ENCODE measurements around the gene LRRTM2.

LRRTM2 gene

GRCh38 chr5:138913773-138914172 is 38.6 kb upstream of the LRRTM2 start:
- POLR2A ChIA-PET, result no interaction called here
- no peak for DNase-seq (ENCODE audit: extremely low spot score)
- TF ChIP-seq NFRKB (IDR thresholded peaks at IDR 0.05) (no peak), PKNOX1 (IDR thresholded peaks at IDR 0.05) (no peak), SUZ12 (IDR thresholded peaks at IDR 0.05) (no peak), CTBP1 (IDR thresholded peaks at IDR 0.05; ENCODE audit: borderline replicate concordance) (no peak)
- CTCF ChIA-PET, result no interaction called here

- ChIA-PET CTCF (interaction anchor here (0.5 kb wide), 1 partner anchor 160 kb away, joined by 3 read pairs; no protein-coding TSS in a partner anchor), POLR2A (no interaction called here)
- TF ChIP-seq CTBP1 (IDR thresholded peaks at IDR 0.05; ENCODE audit: borderline replicate concordance) (no peak), TARDBP (IDR thresholded peaks at IDR 0.05) (no peak), BHLHE40 (IDR thresholded peaks at IDR 0.05; ENCODE audit: borderline replicate concordance) (no peak), L3MBTL2 (conservative IDR thresholded peaks at IDR 0.05) (no peak), LEF1 (IDR thresholded peaks at IDR 0.05; ENCODE audit: borderline replicate concordance) (no peak), SP1 (IDR thresholded peaks at IDR 0.05) (no peak), HDGF (IDR thresholded peaks at IDR 0.05; ENCODE audit: borderline replicate concordance) (no peak), FOXA1 (IDR thresholded peaks at IDR 0.05) (no peak), FOXK2 (IDR thresholded peaks at IDR 0.05) (no peak), FOXM1 (IDR thresholded peaks at IDR 0.05; ENCODE audit: borderline replicate concordance) (no peak), ARNT (IDR thresholded peaks at IDR 0.05) (no peak), PKNOX1 (IDR thresholded peaks at IDR 0.05) (no peak), NFRKB (IDR thresholded peaks at IDR 0.05) (no peak), SUZ12 (IDR thresholded peaks at IDR 0.05) (no peak), ZNF384 (IDR thresholded peaks at IDR 0.05) (no peak)
- no peak for DNase-seq (ENCODE audit: extremely low spot score)
Observed at GRCh38 chr5:138912093-138912492, 37.0 kb upstream of the LRRTM2 start.

- CTCF ChIA-PET, result no interaction called here
- TF ChIP-seq HDGF (IDR thresholded peaks at IDR 0.05; ENCODE audit: borderline replicate concordance) (no peak), TARDBP (IDR thresholded peaks at IDR 0.05) (no peak)
- no peak for DNase-seq (ENCODE audit: extremely low spot score)
- POLR2A ChIA-PET, result no interaction called here
Observed at GRCh38 chr5:138911441-138911840, 36.3 kb upstream of the LRRTM2 start.

- no peak for TF ChIP-seq FOXK2 (IDR thresholded peaks at IDR 0.05)
- TF ChIP-seq FOXA1 (IDR thresholded peaks at IDR 0.05), result no peak
- TF ChIP-seq PKNOX1 (IDR thresholded peaks at IDR 0.05), result no peak
- no peak for TF ChIP-seq CTBP1 (IDR thresholded peaks at IDR 0.05; ENCODE audit: borderline replicate concordance)
- TF ChIP-seq SUZ12 (IDR thresholded peaks at IDR 0.05), result no peak
- no peak for TF ChIP-seq ZNF384 (IDR thresholded peaks at IDR 0.05)
- TF ChIP-seq L3MBTL2 (conservative IDR thresholded peaks at IDR 0.05), result no peak
- TF ChIP-seq ARNT (IDR thresholded peaks at IDR 0.05), result no peak
- no peak for TF ChIP-seq ELF4 (IDR thresholded peaks at IDR 0.05)
- CTCF ChIA-PET, result interaction anchor here (0.5 kb wide), 1 partner anchor 312 kb away, joined by 3 read pairs; no protein-coding TSS in a partner anchor
- POLR2A ChIA-PET, result no interaction called here
- DNase-seq (ENCODE audit: extremely low spot score), result no peak
Observed at GRCh38 chr5:138910546-138911185, 35.5 kb upstream of the LRRTM2 start.

- no peak for DNase-seq (ENCODE audit: extremely low spot score)
- ChIA-PET POLR2A (no interaction called here), CTCF (no interaction called here)
- TF ChIP-seq FOXM1 (IDR thresholded peaks at IDR 0.05; ENCODE audit: borderline replicate concordance), result no peak
- no peak for TF ChIP-seq ELF4 (IDR thresholded peaks at IDR 0.05)
- TF ChIP-seq HDGF (IDR thresholded peaks at IDR 0.05; ENCODE audit: borderline replicate concordance), result no peak
Observed at GRCh38 chr5:138909734-138910133, 34.6 kb upstream of the LRRTM2 start.

- no peak for DNase-seq (ENCODE audit: extremely low spot score)
- CTCF ChIA-PET, result no interaction called here
- POLR2A ChIA-PET, result no interaction called here
- TF ChIP-seq PKNOX1 (IDR thresholded peaks at IDR 0.05), result no peak
- no peak for TF ChIP-seq HDGF (IDR thresholded peaks at IDR 0.05; ENCODE audit: borderline replicate concordance)
- TF ChIP-seq ZNF384 (IDR thresholded peaks at IDR 0.05), result no peak
- TF ChIP-seq ARNT (IDR thresholded peaks at IDR 0.05), result no peak
- TF ChIP-seq FOXK2 (IDR thresholded peaks at IDR 0.05), result no peak
- no peak for TF ChIP-seq TARDBP (IDR thresholded peaks at IDR 0.05)
- no peak for TF ChIP-seq FOXA1 (IDR thresholded peaks at IDR 0.05)
- TF ChIP-seq BHLHE40 (IDR thresholded peaks at IDR 0.05; ENCODE audit: borderline replicate concordance), result no peak
- no peak for TF ChIP-seq FOXM1 (IDR thresholded peaks at IDR 0.05; ENCODE audit: borderline replicate concordance)
- TF ChIP-seq L3MBTL2 (conservative IDR thresholded peaks at IDR 0.05), result no peak
- TF ChIP-seq SUZ12 (IDR thresholded peaks at IDR 0.05), result no peak
- TF ChIP-seq CTBP1 (IDR thresholded peaks at IDR 0.05; ENCODE audit: borderline replicate concordance), result no peak
- no peak for TF ChIP-seq ELF4 (IDR thresholded peaks at IDR 0.05)
- no peak for TF ChIP-seq NFRKB (IDR thresholded peaks at IDR 0.05)
- no peak for TF ChIP-seq LEF1 (IDR thresholded peaks at IDR 0.05; ENCODE audit: borderline replicate concordance)
- TF ChIP-seq SP1 (IDR thresholded peaks at IDR 0.05), result no peak
Observed at GRCh38 chr5:138905541-138905940, 30.4 kb upstream of the LRRTM2 start.
